HG02885 (cell line): ENCODE measurements around the gene BACH2.
"Not testable (repeated sequence)": the region's sequence is repeated elsewhere in the genome, so short reads cannot be mapped to it uniquely, and the experiment has no call there.

Experiments used
- ATAC-seq: cut with Tn5 transposase; IDR thresholded peaks from one replicate; pipeline ENCODE4 v1.9.1; 2021; ENCODE audit warnings: mild to moderate bottlenecking; ENCODE audit not compliant: unreplicated experiment, poor library complexity

BACH2 gene

GRCh38 chr6:89934685-89935366 is 361.8 kb downstream of the BACH2 start:
- ATAC-seq = no peak

- ATAC-seq = no peak
These were observed 364.3 kb downstream of the BACH2 start for GRCh38 chr6:89932245-89932802.

DNA sequence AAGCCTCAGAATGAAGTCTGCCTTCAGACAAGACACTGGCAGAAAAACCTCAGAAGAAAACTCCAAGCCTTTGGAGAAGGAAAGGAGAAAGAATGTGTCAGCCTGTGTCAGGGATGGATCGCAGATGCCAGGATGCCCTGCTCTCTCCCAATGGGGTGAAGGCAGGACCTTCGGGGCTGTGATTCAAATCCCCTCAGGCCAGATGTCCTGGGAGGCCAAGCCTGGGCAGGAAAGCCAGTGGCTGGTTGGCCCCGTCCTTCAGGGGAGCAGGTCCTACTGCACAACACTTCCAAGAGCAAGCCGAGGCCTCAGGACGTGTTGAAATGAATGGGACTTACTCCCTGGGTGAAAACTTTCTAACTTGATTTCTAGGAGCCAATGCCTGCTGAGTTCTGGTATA is 365.9 kb downstream of the BACH2 start:
- ATAC-seq = no peak

DNA sequence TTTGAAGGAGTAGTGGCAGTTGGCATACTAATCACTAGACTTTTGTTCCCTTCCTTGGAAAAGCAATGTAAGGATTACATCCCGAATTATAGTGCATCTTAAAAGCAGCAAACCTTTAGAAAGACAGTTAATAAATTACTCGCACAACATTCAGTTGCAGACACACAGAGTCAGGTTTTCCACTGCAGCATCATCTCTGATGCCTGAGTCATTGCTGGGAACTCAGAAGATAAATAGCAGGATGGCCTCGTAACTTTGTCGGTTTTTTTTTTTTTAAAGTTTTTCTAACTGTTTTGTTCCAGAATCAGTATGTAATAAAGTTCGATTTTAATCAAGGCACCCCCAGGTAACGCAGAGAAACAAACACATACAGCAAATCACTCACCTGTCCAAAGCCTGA is 368.0 kb downstream of the BACH2 start:
- no peak for ATAC-seq

- ATAC-seq = no peak
These were observed 368.7 kb downstream of the BACH2 start for GRCh38 chr6:89927791-89928550.

- no peak for ATAC-seq
These were observed 369.4 kb downstream of the BACH2 start for GRCh38 chr6:89927264-89927663.

GRCh38 chr6:89925826-89926225 is 370.8 kb downstream of the BACH2 start:
- ATAC-seq = no peak

GRCh38 chr6:89924231-89924630 is 372.4 kb downstream of the BACH2 start:
- no peak for ATAC-seq

- ATAC-seq = no peak
These were observed 375.0 kb downstream of the BACH2 start for GRCh38 chr6:89921691-89922090.

DNA sequence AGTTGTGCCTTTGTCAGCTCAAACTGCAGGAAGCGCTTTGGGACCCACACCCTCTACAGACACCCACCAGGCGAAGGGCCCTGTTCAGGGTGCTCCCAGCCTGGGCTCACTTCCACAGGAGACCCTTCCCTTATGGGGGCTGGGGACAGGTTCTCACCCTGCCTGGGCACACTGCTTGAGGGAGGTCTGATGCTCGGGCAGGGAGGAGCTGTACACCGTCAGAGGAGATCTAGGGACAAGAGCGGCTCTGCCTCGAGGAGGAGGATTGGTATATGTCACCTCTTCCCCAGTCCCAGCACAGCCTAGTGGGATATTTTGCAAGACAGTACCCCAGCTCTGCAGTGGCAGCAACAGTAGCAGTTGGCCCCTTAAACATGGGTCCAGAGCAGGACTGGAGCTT is 375.4 kb downstream of the BACH2 start:
- no peak for ATAC-seq

DNA sequence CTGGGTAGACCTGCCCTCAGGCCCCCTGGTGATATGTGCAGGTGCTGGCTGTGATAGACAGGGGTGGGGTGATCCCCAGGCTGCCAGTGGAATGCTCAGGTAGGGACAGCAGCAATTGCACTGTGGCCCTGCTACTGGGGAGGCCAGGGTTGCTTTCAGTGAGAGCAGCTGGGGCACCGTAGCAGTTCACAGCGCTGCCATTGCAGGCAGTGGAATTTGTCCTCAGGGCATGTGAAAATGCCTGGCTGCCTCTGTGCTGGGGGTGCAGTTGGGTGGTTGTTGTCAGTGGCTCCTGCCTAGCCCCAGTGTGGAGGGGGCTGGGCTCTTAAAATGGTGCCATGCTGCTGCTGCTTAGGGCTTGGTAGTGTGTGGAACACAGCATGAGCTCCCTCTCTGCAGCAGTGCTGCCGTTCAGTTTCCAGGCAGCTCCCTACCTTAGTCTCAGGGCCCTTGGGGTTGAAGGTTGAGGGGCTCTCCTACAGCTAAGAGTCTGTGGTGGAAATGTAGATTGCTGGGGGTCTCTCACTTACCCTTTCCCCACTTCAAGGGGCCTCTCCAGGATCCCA is 378.8 kb downstream of the BACH2 start:
- ATAC-seq = no peak

DNA sequence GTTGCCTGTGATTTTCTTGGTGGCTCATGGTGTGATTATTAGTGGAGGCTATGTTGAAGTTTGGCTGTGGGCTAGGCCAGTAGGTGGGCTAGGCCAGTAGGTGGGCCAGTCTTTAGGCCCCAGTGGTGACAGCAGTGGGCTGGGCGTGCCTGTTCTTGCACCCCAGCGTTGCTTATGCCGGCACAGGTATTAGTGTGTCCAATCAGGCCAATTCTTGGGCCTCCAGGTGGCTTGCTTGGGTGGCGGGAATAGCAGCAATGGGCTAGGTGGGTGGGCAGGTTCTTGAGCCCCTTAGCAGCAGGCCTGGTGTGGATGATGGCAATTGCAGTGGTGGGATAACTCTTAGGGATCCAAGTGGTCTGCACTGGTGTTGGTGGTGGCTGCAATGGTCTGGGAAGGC is 379.4 kb downstream of the BACH2 start:
- ATAC-seq = no peak

DNA sequence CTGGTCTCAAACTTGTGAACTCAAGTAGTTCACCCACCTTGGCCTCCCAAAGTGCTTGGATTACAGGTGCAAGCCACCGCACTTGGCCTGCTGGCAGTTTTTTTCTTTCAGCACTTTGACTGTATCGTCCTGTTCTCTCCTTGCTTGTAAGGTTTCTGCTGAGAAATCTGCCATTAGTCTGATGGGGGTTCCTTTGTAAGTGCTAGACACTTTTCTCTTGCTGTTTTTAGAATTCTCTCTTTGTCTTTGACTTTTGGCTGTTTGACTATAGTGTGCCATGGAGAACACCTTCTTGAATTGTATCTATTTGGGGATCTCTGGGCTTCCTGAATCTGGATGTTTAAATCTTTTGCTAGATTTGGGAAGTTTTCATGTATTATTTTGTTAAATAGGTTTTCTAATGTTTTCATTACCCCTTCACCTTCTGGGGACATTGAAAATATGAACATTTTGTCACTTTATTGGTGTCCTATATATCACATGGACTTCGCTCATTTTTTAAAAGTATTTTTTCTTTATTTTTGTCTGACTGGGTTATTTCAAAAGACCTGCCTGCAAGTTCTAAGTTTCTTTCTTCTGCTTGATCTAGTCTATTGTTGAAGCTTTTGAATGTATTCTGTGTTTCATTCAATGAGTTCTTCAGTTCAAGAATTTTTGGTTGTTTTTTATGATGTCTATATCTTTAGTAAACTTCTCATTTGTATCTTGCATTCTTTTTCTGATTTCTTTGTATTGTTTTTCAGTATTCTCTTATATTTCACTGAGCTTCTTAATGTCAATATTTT is 380.3 kb downstream of the BACH2 start:
- no peak for ATAC-seq

DNA sequence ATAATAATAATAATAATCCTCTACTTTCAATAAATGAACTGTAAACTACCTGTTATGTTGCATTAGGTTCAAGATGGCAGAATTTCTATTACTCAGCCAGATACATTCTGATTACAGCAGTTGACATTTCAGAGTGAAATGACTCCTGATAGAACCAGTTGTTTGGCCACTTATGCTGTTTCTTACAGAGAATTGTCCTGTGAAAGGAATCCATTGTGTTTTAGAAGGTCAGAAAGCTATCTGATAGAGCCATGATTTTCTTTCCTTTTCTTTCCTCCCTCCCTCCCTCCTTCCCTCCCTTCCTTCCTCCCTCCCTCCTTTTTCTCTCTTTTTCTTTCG is 385.8 kb downstream of the BACH2 start:
- ATAC-seq = no peak

- ATAC-seq = not testable (repeated sequence)
These were observed 386.4 kb downstream of the BACH2 start for GRCh38 chr6:89910001-89910901.

GRCh38 chr6:89895276-89895874 is 401.3 kb downstream of the BACH2 start:
- no peak for ATAC-seq

- ATAC-seq = no peak
These were observed 402.5 kb downstream of the BACH2 start, which contains the start of gene GJA10 for GRCh38 chr6:89894169-89894568. Gene GJA10, plus strand, starts transcription at chr6:89894469. Its CDS starts 0 bp downstream, at chr6:89894469.

DNA sequence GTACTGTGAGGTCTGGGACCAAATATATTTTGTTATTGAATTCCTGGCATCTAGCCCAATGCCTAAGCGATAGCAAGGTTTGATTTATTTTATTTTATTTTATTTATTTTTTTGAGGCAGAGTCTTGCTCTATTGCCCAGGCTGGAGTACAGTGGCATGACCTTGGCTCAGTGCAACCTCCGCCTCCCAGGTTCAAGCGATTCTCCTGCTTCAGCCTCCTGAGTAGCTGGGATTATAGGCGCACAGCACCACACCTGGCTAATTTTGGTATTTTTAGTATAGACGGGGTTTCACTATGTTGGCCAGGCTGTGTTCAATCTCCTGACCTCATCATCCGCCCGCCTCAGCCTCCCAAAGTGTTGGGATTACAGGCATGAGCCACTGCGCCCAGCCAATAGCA is 404.1 kb downstream of the BACH2 start:
- not testable (repeated sequence) for ATAC-seq

GRCh38 chr6:89890845-89891528 is 405.7 kb downstream of the BACH2 start:
- not testable (repeated sequence) for ATAC-seq
